Upper lobe of left lung (tissue), 6 donors: Measurements from ENCODE around the gene FXYD5. TPM values are rescaled to one million over a fixed set of nuclear protein-coding genes. Genes with fewer than 3 reads are reported as not detected.

Source experiments
- ATAC-seq, 2 donors: fragments of 200-7000 bp; cut with Tn5 transposase; one replicate each; pipeline ENCODE4 v1.9.1; 2022; ENCODE audit warnings: mild to moderate bottlenecking in 2 of 2, moderate library complexity in 2 of 2; ENCODE audit not compliant: low FRiP score in 2 of 2
- DNase-seq, 2 donors: peaks; one replicate each; pipeline ENCODE4 v3.0.0-alpha.2; 2019 to 2020
- H3K27ac ChIP-seq, 4 donors: fragments of 200-600 bp; sonication (generic); one replicate each; pipeline ENCODE4 v1.5.1; 2016 to 2019
- H3K27me3 ChIP-seq, 4 donors: fragments of 200-600 bp; sonication (generic); one replicate each; pipeline ENCODE4 v1.5.1; 2017 to 2019
- H3K36me3 ChIP-seq, 4 donors: fragments of 200-600 bp; sonication (generic); one replicate each; pipeline ENCODE4 v1.5.1; 2016 to 2019
- H3K4me1 ChIP-seq, 4 donors: fragments of 200-600 bp; sonication (generic); one replicate each; pipeline ENCODE4 v1.5.1; 2018 to 2019
- H3K4me3 ChIP-seq, 4 donors: fragments of 200-600 bp; sonication (generic); one replicate each; pipeline ENCODE4 v1.5.1; 2017 to 2019; ENCODE audit warnings: mild to moderate bottlenecking in 2 of 4, moderate library complexity in 1 of 4
- H3K9me3 ChIP-seq, 4 donors: fragments of 200-600 bp; sonication (generic); one replicate each; pipeline ENCODE4 v1.5.1; 2018 to 2019
- CTCF ChIP-seq, 6 experiments: fragments of 450-650 bp in 4 of 6; fragments of 200-600 bp in 2 of 6; sonication (generic) in 2 of 6; IDR thresholded peaks; one replicate each; pipeline ENCODE4 v1.5.1; 2016 to 2019; ENCODE audit warnings: antibody characterized with exemption in 6 of 6
- EP300 ChIP-seq, 4 donors: sonication (generic); formaldehyde crosslinking; IDR thresholded peaks; one replicate each; pipeline ENCODE4 v1.5.1; 2017; ENCODE audit warnings: antibody characterized with exemption in 4 of 4, control low read depth in 2 of 4
- POLR2A ChIP-seq, 4 donors: fragments of 450-650 bp; IDR thresholded peaks; one replicate each; pipeline ENCODE4 v1.5.1; 2016 to 2017; ENCODE audit warnings: antibody characterized with exemption in 4 of 4, mild to moderate bottlenecking in 2 of 4
- POLR2AphosphoS5 ChIP-seq, 2 donors: sonication (generic); formaldehyde crosslinking; IDR thresholded peaks; one replicate each; pipeline ENCODE4 v1.5.1; 2017; ENCODE audit warnings: antibody characterized with exemption in 2 of 2
- WGBS, 2 donors: methylation state at CpG; one replicate each; pipeline ENCODE4 v1.1.5; 2017 to 2018; 5-methylcytosine and 5-hydroxymethylcytosine counted together
- total RNA-seq, 6 donors: library from RNA; depleted of rRNA in 4 of 6; stranded (reverse); fragments of >200 nt in 4 of 6; gene quantifications; one replicate each; pipeline versions ENCODE4 v1.1.0 to v1.2.1, GENCODE V29; 2016 to 2021
- donor health status: DM: no; HTN: no; CAD: no; lungs with moderate emphysema.
- donor health status: DM: no; HTN: yes; CAD: no; lungs with severe emphysema.

FXYD5 gene
- total RNA-seq, 6 donors from 2014 or later: 40.4 to 153 (median 91.8) TPM

- ATAC-seq (no peak), DNase-seq (no peak)
- 96% methylated on average over 9 of the region's 9 CpGs for WGBS, 2 donors
- Histone ChIP-seq H3K27ac (no peak overlapping the region), H3K9me3 (peaks cover 3 to 28% (median 14%) of the 10 kb centered on the region in 4 donors), H3K36me3 (peaks cover 23 to 91% (median 62%) of the 10 kb centered on the region in 4 donors), H3K4me3 (no peak overlapping the region), H3K27me3 (no peaks in the 10 kb centered on the region), H3K4me1 (peaks cover 5 to 9% (median 7%) of the 10 kb centered on the region in 4 donors)
- no peak for TF ChIP-seq POLR2AphosphoS5 (IDR thresholded peaks at IDR 0.05)
- TF ChIP-seq POLR2A (IDR thresholded peaks at IDR 0.05): no peak
- no peak for TF ChIP-seq EP300 (IDR thresholded peaks at IDR 0.05)
- TF ChIP-seq CTCF (IDR thresholded peaks at IDR 0.05): no peak
These were observed 6.3 kb downstream of the FXYD5 start for GRCh38 chr19:35160629-35161433.

- H3K27ac ChIP-seq: no peak overlapping the region
- TF ChIP-seq CTCF (IDR thresholded peaks at IDR 0.05): no peak
- no peak for TF ChIP-seq EP300 (IDR thresholded peaks at IDR 0.05)
- TF ChIP-seq POLR2AphosphoS5 (IDR thresholded peaks at IDR 0.05): no peak
- no peak for TF ChIP-seq POLR2A (IDR thresholded peaks at IDR 0.05)
- no peak overlapping the region for H3K4me3 ChIP-seq
- peaks cover 8 to 33% (median 20%) of the 10 kb centered on the region in 4 donors for H3K9me3 ChIP-seq
- peaks cover 0 to 4% (median 2%) of the 10 kb centered on the region in 4 donors for H3K4me1 ChIP-seq
- 93 to 100% methylated on average over 2 of the region's 2 CpGs for WGBS, 2 donors
- H3K36me3 ChIP-seq: peaks cover 28 to 97% (median 68%) of the 10 kb centered on the region in 4 donors
- no peaks in the 10 kb centered on the region for H3K27me3 ChIP-seq
- no peak for ATAC-seq
- DNase-seq: no peak
These were observed 6.9 kb downstream of the FXYD5 start for GRCh38 chr19:35161434-35161743.

GRCh38 chr19:35162471-35163326, 8.2 kb downstream of the FXYD5 start:
- Histone ChIP-seq H3K9me3 (peaks cover 8 to 38% (median 23%) of the 10 kb centered on the region in 4 donors), H3K27me3 (no peaks in the 10 kb centered on the region), H3K36me3 (peaks cover 30 to 98% (median 78%) of the 10 kb centered on the region in 4 donors), H3K27ac (no peak overlapping the region), H3K4me3 (no peak overlapping the region), H3K4me1 (no peaks in the 10 kb centered on the region)
- TF ChIP-seq POLR2AphosphoS5 (IDR thresholded peaks at IDR 0.05) (no peak), POLR2A (IDR thresholded peaks at IDR 0.05) (no peak), EP300 (IDR thresholded peaks at IDR 0.05) (no peak), CTCF (IDR thresholded peaks at IDR 0.05) (no peak)
- ATAC-seq: no peak
- no peak for DNase-seq
- 96 to 98% methylated on average over 4 to 6 of the region's 6 CpGs for WGBS, 2 donors

- no peaks in the 10 kb centered on the region for H3K4me1 ChIP-seq
- H3K27ac ChIP-seq: no peak overlapping the region
- WGBS, 2 donors: 89 to 97% methylated on average over 2 of the region's 2 CpGs
- TF ChIP-seq POLR2A (IDR thresholded peaks at IDR 0.05) (no peak), POLR2AphosphoS5 (IDR thresholded peaks at IDR 0.05) (no peak), CTCF (IDR thresholded peaks at IDR 0.05) (no peak), EP300 (IDR thresholded peaks at IDR 0.05) (no peak)
- H3K4me3 ChIP-seq: no peak overlapping the region
- DNase-seq (no peak), ATAC-seq (no peak)
- H3K27me3 ChIP-seq: no peaks in the 10 kb centered on the region
- H3K9me3 ChIP-seq: peaks cover 8 to 38% (median 23%) of the 10 kb centered on the region in 4 donors
- peaks cover 24 to 87% (median 70%) of the 10 kb centered on the region in 4 donors for H3K36me3 ChIP-seq
These were observed 9.9 kb downstream of the FXYD5 start for GRCh38 chr19:35164418-35164817.
